ENCODE results near the gene DBT.
"Not testable (repeated sequence)": the region's sequence is repeated elsewhere in the genome, so short reads cannot be mapped to it uniquely, and the experiment has no call there.

- TF ChIP-seq SP1 (IDR thresholded peaks at IDR 0.05); TARDBP (IDR thresholded peaks at IDR 0.05); SUZ12 (IDR thresholded peaks at IDR 0.05); BHLHE40 (IDR thresholded peaks at IDR 0.05; ENCODE audit: borderline replicate concordance); FOXM1 (IDR thresholded peaks at IDR 0.05; ENCODE audit: borderline replicate concordance); LEF1 (IDR thresholded peaks at IDR 0.05; ENCODE audit: borderline replicate concordance); NFRKB (IDR thresholded peaks at IDR 0.05); FOXK2 (IDR thresholded peaks at IDR 0.05); PKNOX1 (IDR thresholded peaks at IDR 0.05); L3MBTL2 (conservative IDR thresholded peaks at IDR 0.05); ELF4 (IDR thresholded peaks at IDR 0.05); FOXA1 (IDR thresholded peaks at IDR 0.05); ZNF384 (IDR thresholded peaks at IDR 0.05): not testable (repeated sequence)
These were observed 44.0 kb downstream of the DBT start for GRCh38 chr1:100205593-100205992.

Measured in HEK293T (cell line).